DMS 273 (cell line): ENCODE results near the gene ANO4.
"Not testable (repeated sequence)": the region's sequence is repeated elsewhere in the genome, so short reads cannot be mapped to it uniquely, and the experiment has no call there.

Experiments
- DNase-seq: peaks from one replicate; lab custom pipeline; 2025; ENCODE audit not compliant: unreplicated experiment; lab: John Stamatoyannopoulos, UW

The ANO4 gene

GRCh38 chr12:101078536-101079285 lies 284.1 kb downstream of the ANO4 start:
- no peak for DNase-seq

DNA sequence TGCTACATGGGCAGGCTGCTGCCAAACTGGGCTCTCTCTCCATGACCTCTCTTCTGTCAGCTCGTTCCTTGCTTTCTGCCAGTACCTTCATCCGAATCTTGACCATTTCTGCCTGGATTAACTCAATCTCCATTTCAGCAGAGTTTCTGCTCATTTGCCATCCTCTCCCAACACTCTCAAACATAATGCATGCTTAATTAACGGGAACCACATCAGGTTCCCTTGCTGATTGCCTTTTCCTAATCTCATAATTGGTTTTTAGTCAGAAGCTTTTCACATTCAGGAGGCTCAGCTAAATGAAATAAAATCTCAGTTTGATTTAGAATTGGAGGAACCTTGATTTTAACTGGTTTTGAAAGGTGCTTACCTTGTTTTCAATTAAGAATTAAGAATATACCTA lies 288.1 kb downstream of the ANO4 start:
- DNase-seq, result no peak

- peak; percentile 26 for DNase-seq
Observed at GRCh38 chr12:101086490-101087135, 292.0 kb downstream of the ANO4 start.

DNA sequence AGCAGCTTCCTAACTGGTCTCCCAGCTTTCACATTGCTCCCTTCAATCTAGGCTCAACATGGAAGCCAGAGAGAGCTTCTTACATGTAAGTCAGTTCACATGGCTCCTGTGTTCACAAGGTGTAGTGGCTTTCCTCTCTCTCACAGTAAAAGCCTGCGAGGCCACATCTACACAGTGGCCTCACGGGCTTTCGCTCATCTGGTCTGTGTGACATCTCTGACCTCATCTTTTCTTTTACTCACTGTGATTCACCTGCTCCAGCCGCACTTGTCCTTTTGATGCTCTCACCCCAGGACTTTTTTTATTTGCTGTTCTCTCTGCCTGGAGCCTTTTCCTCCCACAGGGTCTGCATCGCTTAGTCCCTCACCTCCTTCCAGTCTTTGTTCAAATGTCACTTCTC lies 293.3 kb downstream of the ANO4 start:
- DNase-seq, result no peak

GRCh38 chr12:101089271-101089670 lies 294.7 kb downstream of the ANO4 start:
- DNase-seq, result no peak

DNA sequence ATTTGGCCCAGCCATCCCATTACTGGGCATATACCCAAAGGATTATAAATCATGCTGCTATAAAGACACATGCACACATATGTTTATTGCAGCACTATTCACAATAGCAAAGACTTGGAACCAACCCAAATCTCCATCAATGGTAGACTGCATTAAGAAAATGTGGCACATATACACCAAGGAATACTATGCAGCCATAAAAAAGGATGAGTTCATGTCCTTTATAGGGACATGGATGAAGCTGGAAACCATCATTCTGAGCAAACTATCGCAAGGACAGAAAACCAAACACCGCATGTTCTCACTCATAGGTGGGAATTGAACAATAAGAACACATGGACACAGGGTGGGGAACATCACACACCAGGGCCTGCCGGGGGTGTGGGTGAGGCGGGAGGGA lies 295.6 kb downstream of the ANO4 start:
- DNase-seq, result not testable (repeated sequence)

DNA sequence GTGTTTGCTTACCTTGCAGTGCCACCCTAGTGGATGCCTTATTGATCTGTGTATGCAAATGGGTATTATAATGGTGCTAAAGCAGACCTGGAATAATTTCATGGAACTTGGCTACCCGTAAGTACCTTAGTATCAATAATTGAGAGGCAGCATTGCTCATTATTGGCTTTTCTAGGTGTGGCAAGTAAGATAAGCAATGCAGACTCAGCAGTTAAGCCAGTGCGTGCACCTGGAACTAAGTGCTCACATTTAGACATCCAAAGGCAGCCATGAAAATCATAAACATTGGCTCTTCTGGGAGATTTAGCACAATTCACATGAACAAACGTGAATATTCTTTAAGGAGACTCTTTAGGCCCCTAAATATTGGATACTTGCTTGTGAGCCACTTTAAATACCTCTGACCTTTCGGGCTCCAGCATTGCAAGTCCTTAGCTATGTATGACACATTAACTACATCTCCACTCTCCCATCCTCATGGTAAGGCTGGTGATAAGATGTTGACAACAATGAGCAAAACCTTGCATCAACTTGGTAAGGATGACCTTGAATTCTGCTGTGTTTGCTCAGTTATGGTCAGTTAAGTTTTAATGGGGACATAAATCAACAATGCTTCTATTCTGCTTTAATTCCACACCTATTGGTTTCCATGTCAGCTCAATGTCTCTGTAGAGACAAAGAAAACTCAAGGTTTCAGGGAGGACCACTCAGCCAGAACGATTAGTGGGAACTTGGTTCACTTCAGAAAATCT lies 303.4 kb downstream of the ANO4 start:
- no peak for DNase-seq

DNA sequence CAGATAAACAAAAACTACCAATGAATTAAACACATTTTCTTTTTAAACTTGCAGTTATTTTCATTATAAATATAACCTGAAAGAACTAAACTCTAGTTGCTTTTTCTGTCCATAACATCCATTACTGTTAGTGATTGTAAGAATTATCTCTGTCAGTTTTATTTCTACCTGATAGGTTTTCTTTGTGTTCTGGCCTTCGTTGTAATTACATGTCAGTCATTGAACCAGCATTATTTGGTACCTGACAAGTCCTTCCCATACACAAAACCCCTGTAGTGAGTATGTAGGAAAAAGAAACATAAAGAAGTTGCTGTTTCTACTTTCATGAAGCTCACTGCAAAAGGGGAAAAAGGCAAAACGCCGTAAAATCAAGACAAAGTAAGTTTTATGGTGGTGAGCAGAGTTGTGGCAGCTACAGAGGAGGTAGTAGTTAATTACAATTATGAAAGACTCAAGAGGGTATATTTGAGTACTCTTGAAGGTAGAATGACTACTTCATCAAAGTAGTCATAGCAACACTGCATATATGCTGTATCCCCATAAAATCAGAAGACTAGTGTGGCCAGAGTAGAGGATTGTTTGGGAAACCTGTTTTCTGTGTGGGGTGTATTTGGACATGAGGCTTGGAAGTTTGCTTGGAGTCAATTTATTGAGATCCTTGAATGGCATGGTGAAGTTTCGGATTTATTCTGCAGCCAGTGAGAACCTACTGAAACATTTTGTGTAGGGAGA lies 312.6 kb downstream of the ANO4 start:
- no peak for DNase-seq

DNA sequence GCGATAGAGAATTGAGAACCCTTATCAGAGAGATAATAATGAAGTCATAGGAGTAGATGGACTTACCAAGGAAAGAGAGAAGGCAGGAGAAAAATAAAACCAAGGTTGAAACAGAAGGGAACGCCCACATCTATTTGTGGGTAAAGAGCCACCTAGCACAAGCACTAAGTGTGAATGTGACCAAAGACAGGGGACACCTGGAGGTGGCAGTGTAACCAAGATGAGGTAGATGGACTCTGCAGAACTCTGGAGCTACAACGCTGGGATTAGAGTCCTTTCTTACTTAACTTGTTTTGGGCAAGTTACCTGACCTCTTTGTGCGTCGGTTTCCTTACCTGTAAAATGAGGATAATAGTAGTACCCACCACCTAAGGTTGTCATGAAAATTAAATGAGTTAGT lies 313.6 kb downstream of the ANO4 start:
- no peak for DNase-seq

DNA sequence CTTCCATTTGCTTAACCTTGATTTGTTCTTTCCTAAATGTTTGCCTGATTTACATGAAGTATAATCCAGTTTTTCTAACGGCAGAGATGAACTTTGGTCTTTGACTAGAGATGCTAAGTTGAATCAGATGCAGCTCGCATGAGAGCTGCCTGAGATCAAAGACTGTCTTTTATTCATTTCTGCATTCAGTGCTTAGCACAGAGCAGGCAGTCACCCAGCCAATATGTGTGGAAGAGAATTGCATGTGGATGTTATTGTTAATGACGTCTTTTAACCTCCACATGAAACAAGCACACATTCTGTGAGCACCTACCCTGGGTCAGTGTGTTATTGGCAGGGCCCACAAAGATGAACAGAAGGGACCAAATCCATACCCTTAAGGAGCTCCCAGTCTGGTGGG lies 316.3 kb downstream of the ANO4 start:
- DNase-seq, result no peak

GRCh38 chr12:101111441-101111840 lies 316.9 kb downstream of the ANO4 start:
- no peak for DNase-seq

- DNase-seq, result no peak
Observed at GRCh38 chr12:101115326-101115725, 320.8 kb downstream of the ANO4 start.

DNA sequence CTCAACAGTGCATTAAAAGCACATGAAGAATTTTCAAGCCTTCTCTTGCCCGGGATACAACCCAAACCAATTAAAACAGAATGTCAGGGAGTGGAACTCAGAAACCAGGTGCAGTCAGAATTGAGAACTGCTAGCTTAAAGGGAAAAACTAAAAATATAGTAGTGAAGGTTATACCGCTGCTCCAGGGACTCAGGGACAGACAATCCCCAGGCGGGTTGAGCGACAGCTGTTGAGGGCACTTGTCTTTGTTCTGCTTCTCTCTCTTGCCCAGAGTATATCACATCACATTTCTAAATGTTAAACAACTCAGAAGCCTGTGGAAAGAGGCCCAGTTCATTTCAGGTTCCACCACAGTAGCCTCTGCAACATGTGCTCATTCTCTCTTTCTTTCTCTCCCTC lies 322.3 kb downstream of the ANO4 start:
- no peak for DNase-seq

DNA sequence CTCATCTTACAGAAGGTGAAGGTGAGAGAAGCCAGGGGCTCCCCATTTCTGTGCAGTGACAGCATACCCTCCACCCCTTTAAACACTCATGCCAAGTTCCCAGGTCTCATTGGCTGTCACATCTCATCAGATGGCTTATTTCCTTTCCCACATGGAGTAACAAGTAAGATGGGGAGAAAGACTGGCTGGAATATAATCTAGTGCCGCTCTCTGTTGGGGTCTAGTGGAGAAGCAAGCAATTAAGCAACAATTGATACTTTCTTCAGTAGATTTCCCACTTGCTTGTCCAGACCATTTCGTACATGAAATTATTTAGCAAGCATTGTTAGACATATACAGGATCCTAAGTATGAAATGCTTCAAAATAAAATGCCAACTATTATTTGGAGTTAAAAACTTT lies 323.3 kb downstream of the ANO4 start:
- DNase-seq, result no peak

GRCh38 chr12:101127521-101128219 lies 333.1 kb downstream of the ANO4 start:
- DNase-seq, result no peak

DNA sequence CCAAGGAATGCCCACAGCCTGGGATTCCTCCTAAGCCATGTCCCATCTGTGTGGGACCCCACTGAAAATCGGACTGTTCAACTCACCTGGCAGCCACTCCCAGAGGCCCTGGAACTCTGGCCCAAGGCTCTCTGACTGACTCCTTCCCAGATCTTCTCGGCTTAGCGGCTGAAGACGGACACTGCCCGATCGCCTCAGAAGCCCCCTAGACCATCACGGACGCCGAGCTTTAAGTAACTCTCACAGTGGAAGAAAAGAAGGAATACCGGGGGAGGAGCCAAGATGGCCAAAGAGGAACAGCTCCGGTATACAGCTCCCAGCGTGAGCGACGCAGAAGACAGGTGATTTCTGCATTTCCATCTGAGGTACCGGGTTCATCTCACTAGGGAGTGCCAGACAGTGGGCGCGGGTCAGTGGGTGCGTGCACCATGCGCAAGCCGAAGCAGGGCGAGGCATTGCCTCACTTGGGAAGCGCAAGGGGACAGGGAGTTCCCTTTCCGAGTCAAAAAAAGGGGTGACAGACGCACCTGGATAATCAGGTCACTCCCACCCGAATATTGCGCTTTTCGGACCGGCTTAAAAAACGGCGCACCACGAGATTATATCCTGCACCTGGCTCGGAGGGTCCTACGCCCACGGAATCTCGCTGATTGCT lies 351.3 kb downstream of the ANO4 start:
- DNase-seq, result not testable (repeated sequence)

- no peak for DNase-seq
Observed at GRCh38 chr12:101165319-101165718, 370.7 kb downstream of the ANO4 start.

DNA sequence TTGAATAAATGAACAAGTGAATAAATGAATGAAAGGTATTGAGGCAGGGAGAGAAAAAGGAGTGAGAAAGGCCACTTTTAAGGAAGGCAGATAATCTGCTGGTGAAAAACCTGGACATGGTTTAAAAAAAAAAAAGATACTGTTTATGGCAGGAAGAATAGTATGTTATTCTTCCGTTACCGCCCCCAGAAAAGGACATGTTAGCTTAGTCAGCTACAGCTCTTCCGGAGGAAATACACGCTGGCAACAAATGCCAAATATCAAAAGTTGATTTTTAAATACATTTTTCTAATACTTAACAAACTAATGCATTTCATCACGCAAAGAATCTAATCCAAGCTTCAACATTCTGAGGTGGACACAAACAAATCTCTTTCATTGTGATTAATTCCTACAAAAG lies 372.3 kb downstream of the ANO4 start:
- no peak for DNase-seq

- no peak for DNase-seq
Observed at GRCh38 chr12:101168001-101168400, 373.4 kb downstream of the ANO4 start.

GRCh38 chr12:101172316-101172715 lies 377.7 kb downstream of the ANO4 start:
- DNase-seq, result peak; percentile 59
